GM12864 (cell line): Measurements from ENCODE around the gene KRT75.

Source experiments
- DNase-seq: peaks from one replicate; pipeline ENCODE4 v3.0.0-alpha.2; 2011; ENCODE audit warnings: low read depth
- H3K4me3 ChIP-seq: 2 replicates; pipeline ENCODE4 v1.5.1; 2011; ENCODE audit warnings: mild to moderate bottlenecking, low read depth, low read length, control low read depth
- CTCF ChIP-seq: IDR thresholded peaks from 2 replicates; pipeline ENCODE4 v1.5.1; 2011; ENCODE audit warnings: low read depth, mild to moderate bottlenecking, moderate library complexity, low read length, control low read depth, inconsistent platforms; ENCODE audit errors: missing control alignments

The KRT75 gene

DNA sequence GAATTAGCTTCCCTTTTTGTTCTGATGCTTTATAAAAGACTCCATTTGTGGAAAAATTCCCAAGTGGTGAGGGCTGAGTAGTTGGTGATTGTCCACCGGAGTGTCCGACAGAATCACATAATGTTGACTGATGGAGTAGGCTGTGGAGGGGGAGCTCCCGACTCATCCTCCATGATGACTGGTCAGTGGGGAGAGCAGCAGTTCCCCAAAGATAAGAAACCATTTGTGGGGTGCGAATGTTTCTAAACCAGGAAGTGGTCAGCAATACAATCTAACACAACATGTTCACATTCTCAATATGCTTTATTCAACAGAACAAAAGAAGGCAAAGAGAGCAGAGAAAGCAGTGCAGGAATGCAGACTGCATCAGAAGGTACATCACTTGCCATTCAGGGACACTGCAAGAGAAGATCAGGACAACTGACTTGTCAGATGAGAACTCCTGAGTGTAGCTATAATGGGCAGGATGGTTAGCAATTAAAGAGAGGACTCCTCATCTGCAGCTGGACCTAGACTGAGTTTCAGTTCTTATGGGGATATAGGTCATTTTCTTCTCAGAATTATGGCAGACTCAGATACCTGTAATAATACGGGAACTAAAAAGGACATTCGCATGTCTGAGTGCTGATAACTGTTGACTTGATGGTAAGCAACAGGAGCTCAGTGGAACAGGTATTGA is 12.3 kb upstream of the KRT75 start:
- no peak for DNase-seq
- H3K4me3 ChIP-seq, result no peak overlapping the region
- TF ChIP-seq CTCF, result no peak

GRCh38 chr12:52445876-52446275 is 11.7 kb upstream of the KRT75 start:
- DNase-seq, result no peak
- TF ChIP-seq CTCF, result no peak
- H3K4me3 ChIP-seq, result no peak overlapping the region

DNA sequence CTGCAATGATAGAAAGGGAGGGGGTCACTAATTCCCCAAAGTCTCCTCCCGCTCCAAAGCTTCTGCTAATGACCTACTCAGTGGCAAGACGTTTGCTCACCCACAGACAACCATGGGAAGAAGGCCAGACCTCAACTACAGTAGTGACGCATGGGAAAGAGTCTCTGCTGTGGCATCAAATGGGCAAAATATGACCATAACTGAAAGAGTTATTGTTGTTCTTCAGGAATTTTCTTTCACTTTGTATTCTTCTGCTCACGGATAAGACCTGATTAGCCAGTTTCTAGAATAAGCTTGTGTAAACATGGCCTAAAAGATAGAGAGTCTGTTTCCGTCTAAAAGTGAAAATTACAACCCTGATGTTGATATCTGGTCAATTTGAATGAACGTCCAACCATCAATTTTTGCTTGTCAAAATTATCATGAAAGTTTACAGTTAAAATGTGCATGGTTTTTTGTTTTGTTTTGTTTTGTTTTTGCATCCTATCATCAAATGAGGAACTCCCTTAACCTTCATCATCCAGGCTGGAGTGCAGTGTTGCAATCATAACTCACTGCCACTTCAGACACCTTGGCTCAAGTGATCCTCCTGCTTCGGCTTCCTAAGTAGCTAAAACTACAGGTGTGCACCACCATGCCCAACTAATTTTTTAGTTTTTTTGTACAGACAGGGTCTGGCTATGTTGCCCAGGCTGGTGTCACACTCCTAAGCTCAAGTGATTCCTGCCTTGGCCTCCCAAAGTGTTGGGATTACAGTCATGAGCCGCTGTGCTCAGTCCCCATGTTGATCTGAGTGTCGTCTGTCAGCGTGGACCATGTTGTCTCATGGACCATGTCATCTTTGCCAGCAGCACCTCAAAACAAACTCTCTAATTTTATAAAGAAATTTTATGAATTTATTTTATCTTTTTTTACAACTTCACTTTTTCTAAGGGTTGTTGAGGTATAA is 10.8 kb upstream of the KRT75 start:
- TF ChIP-seq CTCF, result no peak
- DNase-seq, result no peak
- no peak overlapping the region for H3K4me3 ChIP-seq

GRCh38 chr12:52443966-52444365 is 9.8 kb upstream of the KRT75 start:
- TF ChIP-seq CTCF, result no peak
- no peak overlapping the region for H3K4me3 ChIP-seq
- DNase-seq, result no peak

GRCh38 chr12:52442600-52443061 is 8.5 kb upstream of the KRT75 start:
- DNase-seq, result no peak
- H3K4me3 ChIP-seq, result no peak overlapping the region

DNA sequence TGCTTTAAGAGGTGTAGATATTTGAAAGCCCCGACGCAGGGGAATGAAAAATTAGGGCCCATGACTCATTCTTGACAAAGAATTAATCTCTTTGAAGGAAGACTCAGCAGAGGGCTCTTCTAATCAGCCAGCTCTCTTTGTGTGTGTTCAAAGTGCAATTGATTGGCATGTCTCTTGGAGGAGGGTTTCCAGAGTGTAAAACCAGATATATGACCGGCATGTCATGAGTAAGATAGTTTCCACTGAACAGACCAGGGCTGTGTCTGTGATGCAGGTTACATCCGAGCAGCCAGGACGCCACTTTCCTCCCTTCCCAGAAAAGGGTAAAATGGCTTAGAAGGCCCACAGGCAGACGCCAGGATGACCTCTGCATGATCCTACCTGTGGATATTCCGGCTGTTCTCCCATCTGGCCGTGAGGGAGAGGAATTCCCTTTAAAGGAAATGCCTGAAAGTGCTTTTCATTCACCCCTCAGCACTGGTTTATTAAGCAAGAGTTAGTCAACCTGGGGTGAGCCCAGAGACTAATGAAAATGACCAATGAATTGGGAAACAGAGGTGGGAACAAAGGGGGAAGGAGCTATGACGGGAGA is 7.2 kb upstream of the KRT75 start:
- DNase-seq, result no peak
- no peak overlapping the region for H3K4me3 ChIP-seq
- TF ChIP-seq CTCF, result no peak

More at GRCh38 chr12:52442600-52443061, 8.5 kb upstream of the KRT75 start:
- TF ChIP-seq CTCF, result no peak
